Natural killer cell (primary cell): ENCODE measurements around the gene C2CD3. TPM values are rescaled to one million over a fixed set of nuclear protein-coding genes. Genes with fewer than 3 reads are reported as not detected.

Experiments used
- ATAC-seq, 3 donors: fragments of 150-1000 bp in 2 of 3; fragments of 200-7000 bp in 1 of 3; cut with Tn5 transposase; 1 replicate in 1 of 3; 2 replicates in 2 of 3; pipeline ENCODE4 v1.10.0; 2021; ENCODE audit warnings: mild to moderate bottlenecking in 2 of 3, moderate library complexity in 2 of 3
- DNase-seq, 2 donors: peaks; one replicate each; pipeline versions ENCODE4 v3.0.0 to v3.0.0-alpha.2; 2013 to 2021; ENCODE audit warnings: mixed read lengths in 1 of 2
- H3K27ac ChIP-seq: one replicate; pipeline ENCODE4 v1.5.1; 2013; ENCODE audit warnings: mild to moderate bottlenecking, low read length
- H3K27me3 ChIP-seq: one replicate; pipeline ENCODE4 v1.6.1; 2013; ENCODE audit warnings: low read length; ENCODE audit not compliant: control insufficient read depth, insufficient read depth
- H3K36me3 ChIP-seq: one replicate; pipeline ENCODE4 v1.6.1; 2013; ENCODE audit warnings: low read length; ENCODE audit not compliant: control insufficient read depth, insufficient read depth
- H3K4me1 ChIP-seq: one replicate; pipeline ENCODE4 v1.6.1; 2013; ENCODE audit warnings: low read length; ENCODE audit not compliant: control insufficient read depth, insufficient read depth
- H3K4me3 ChIP-seq: one replicate; pipeline ENCODE4 v1.5.1; 2013; ENCODE audit warnings: low read length
- H3K9me3 ChIP-seq: one replicate; pipeline ENCODE4 v1.6.1; 2013; ENCODE audit warnings: low read length; ENCODE audit not compliant: control insufficient read depth, insufficient read depth
- H3K27ac Mint-ChIP-seq, 2 donors: one replicate each; pipeline ENCODE4 v1.8.0; 2022; ENCODE audit warnings: mild to moderate bottlenecking in 2 of 2, mixed read lengths in 2 of 2, moderate library complexity in 1 of 2
- H3K27me3 Mint-ChIP-seq, 2 donors: one replicate each; pipeline ENCODE4 v1.8.0; 2022; ENCODE audit warnings: low read depth in 2 of 2, mixed read lengths in 2 of 2
- H3K36me3 Mint-ChIP-seq: one replicate; pipeline ENCODE4 v1.8.0; 2022; ENCODE audit warnings: mixed read lengths
- H3K4me1 Mint-ChIP-seq, 2 donors: one replicate each; pipeline ENCODE4 v1.8.0; 2022; ENCODE audit warnings: mixed read lengths in 2 of 2
- H3K4me3 Mint-ChIP-seq: one replicate; pipeline ENCODE4 v1.8.0; 2022; ENCODE audit warnings: mild to moderate bottlenecking, moderate library complexity, mixed read lengths
- H3K9me3 Mint-ChIP-seq, 2 donors: one replicate each; pipeline ENCODE4 v1.8.0; 2022; ENCODE audit warnings: mixed read lengths in 2 of 2
- CTCF ChIP-seq: fragments of 200-600 bp; IDR thresholded peaks from one replicate; pipeline ENCODE4 v1.8.0; 2022; ENCODE audit warnings: antibody characterized with exemption
- WGBS: methylation state at CpG from one replicate; pipeline ENCODE4 v1.1.7; 2013; ENCODE audit warnings: missing lambda C conversion rate; ENCODE audit not compliant: insufficient coverage; 5-methylcytosine and 5-hydroxymethylcytosine counted together
- intact Hi-C: fragments of 100-400 bp; cut with micrococcal nuclease; formaldehyde crosslinking; loops from one replicate; pipeline ENCODE4 v1.14.2; 2022
- total RNA-seq, 4 donors: library from RNA; stranded (reverse); fragments of 120-200 nt in 1 of 4; gene quantifications; one replicate each; pipeline versions ENCODE4 v1.2.3 to v1.2.4, GENCODE V29; 2013 to 2022

The C2CD3 gene
- total RNA-seq, 3 donors from 2014 or later (not counting 1 experiment from before 2014, with no cell fraction given), result 55.0 to 67.6 (median 58.1) TPM

- H3K9me3 Mint-ChIP-seq, result no peaks in the 10 kb centered on the region
- peaks cover 20 to 30% of the 10 kb centered on the region in 2 donors for H3K4me1 Mint-ChIP-seq
- TF ChIP-seq CTCF, result no peak
- H3K27ac ChIP-seq, result no peak overlapping the region
- H3K27me3 ChIP-seq, result no peaks in the 10 kb centered on the region
- H3K27ac Mint-ChIP-seq, result peak overlapping the region in 1 of 2 donors; percentile 54
- no peak overlapping the region for H3K4me3 ChIP-seq
- H3K27me3 Mint-ChIP-seq, result no peaks in the 10 kb centered on the region
- H3K36me3 ChIP-seq, result no peaks in the 10 kb centered on the region
- H3K4me3 Mint-ChIP-seq, result no peak overlapping the region
- H3K4me1 ChIP-seq, result peaks cover 40% of the 10 kb centered on the region
- DNase-seq (peak in 1 of 2 donors; percentile 31), ATAC-seq (no peak)
- WGBS, result 76% methylated on average over 2 of the region's 2 CpGs
- intact Hi-C loops, result loop anchor here (5.0 kb wide), 1 partner anchor 42 kb away; the partner anchor contains the start of gene UCP2
- H3K36me3 Mint-ChIP-seq, result peaks cover 8% of the 10 kb centered on the region
- H3K9me3 ChIP-seq, result no peaks in the 10 kb centered on the region
Measured at GRCh38 chr11:74024261-74025029, 146.4 kb downstream of the C2CD3 start.

GRCh38 chr11:74023276-74023675 lies 147.5 kb downstream of the C2CD3 start:
- Histone ChIP-seq H3K4me3 (no peak overlapping the region), H3K27ac (no peak overlapping the region), H3K4me1 (peaks cover 50% of the 10 kb centered on the region), H3K9me3 (no peaks in the 10 kb centered on the region), H3K36me3 (no peaks in the 10 kb centered on the region), H3K27me3 (no peaks in the 10 kb centered on the region)
- peaks cover 21 to 24% of the 10 kb centered on the region in 2 donors for H3K4me1 Mint-ChIP-seq
- intact Hi-C loops, result loop anchor here (5.0 kb wide), 1 partner anchor 41 kb away; the partner anchor contains the start of gene UCP2
- H3K9me3 Mint-ChIP-seq, result no peaks in the 10 kb centered on the region
- no peak for TF ChIP-seq CTCF
- H3K36me3 Mint-ChIP-seq, result peaks cover 8% of the 10 kb centered on the region
- DNase-seq, result no peak
- no peak for ATAC-seq
- H3K27ac Mint-ChIP-seq, result no peak overlapping the region
- no peaks in the 10 kb centered on the region for H3K27me3 Mint-ChIP-seq
- H3K4me3 Mint-ChIP-seq, result no peak overlapping the region

- H3K36me3 Mint-ChIP-seq, result peaks cover 8% of the 10 kb centered on the region
Measured at GRCh38 chr11:74022546-74022945, 148.3 kb downstream of the C2CD3 start.

More at GRCh38 chr11:74022546-74022945, 148.3 kb downstream of the C2CD3 start:
- Mint-ChIP-seq H3K4me1 (peaks cover 19 to 22% of the 10 kb centered on the region in 2 donors), H3K4me3 (no peak overlapping the region), H3K9me3 (no peaks in the 10 kb centered on the region), H3K27me3 (no peaks in the 10 kb centered on the region), H3K27ac (no peak overlapping the region)
- WGBS, result 96% methylated on average over 5 of the region's 6 CpGs
- no peak overlapping the region for H3K27ac ChIP-seq
- TF ChIP-seq CTCF, result no peak
- intact Hi-C loops, result loop anchor here (5.0 kb wide), 1 partner anchor 40 kb away; the partner anchor contains the start of gene UCP2
- no peak overlapping the region for H3K4me3 ChIP-seq
- peaks cover 56% of the 10 kb centered on the region for H3K4me1 ChIP-seq
- H3K27me3 ChIP-seq, result no peaks in the 10 kb centered on the region
- H3K9me3 ChIP-seq, result no peaks in the 10 kb centered on the region
- ATAC-seq, result no peak
- no peak for DNase-seq
- no peaks in the 10 kb centered on the region for H3K36me3 ChIP-seq
